HepG2 (cell line): ENCODE measurements around the gene KANSL1. TPM values are rescaled to one million over a fixed set of nuclear protein-coding genes. Genes with fewer than 3 reads are reported as not detected.

Experiments used
- ARNT ChIP-seq: fragments of 450-650 bp; IDR thresholded peaks from 2 replicates; pipeline ENCODE4 v1.6.1; 2017
- ATF7 ChIP-seq, 2 experiments: fragments of 450-650 bp in 1 of 2; sonication (generic) in 1 of 2; formaldehyde crosslinking in 1 of 2; IDR thresholded peaks; 2 replicates each; pipeline versions ENCODE4 v1.4.0 to v1.6.1; 2016 to 2020; ENCODE audit warnings: antibody characterized with exemption in 1 of 2, mild to moderate bottlenecking in 1 of 2, missing genetic modification reagents in 1 of 2
- GATA4 ChIP-seq: sonication (generic); IDR thresholded peaks from 2 replicates; pipeline ENCODE4 v1.6.1; 2016; ENCODE audit warnings: antibody characterized with exemption, low read depth, borderline replicate concordance
- HNF1A ChIP-seq, 2 experiments: sonication (generic) in 1 of 2; formaldehyde crosslinking in 1 of 2; IDR thresholded peaks; 2 replicates each; pipeline versions ENCODE4 v1.4.0 to v1.6.1; 2016 to 2020; ENCODE audit warnings: borderline replicate concordance in 1 of 2, low read depth in 1 of 2, mild to moderate bottlenecking in 1 of 2, missing genetic modification reagents in 1 of 2
- MATR3 ChIP-seq: sonication (generic); formaldehyde crosslinking; IDR thresholded peaks from 2 replicates; pipeline ENCODE4 v1.4.0; 2020; ENCODE audit warnings: missing genetic modification reagents
- ZNF614 ChIP-seq: IDR thresholded peaks from 2 replicates; pipeline ENCODE4 v1.6.1; 2018; ENCODE audit warnings: missing biosample characterization, missing genetic modification reagents, inconsistent platforms, borderline replicate concordance
- ZNF891 ChIP-seq: sonication (generic); formaldehyde crosslinking; IDR thresholded peaks from 2 replicates; pipeline ENCODE4 v1.5.0; 2020; ENCODE audit warnings: mild to moderate bottlenecking, missing genetic modification reagents
- polyA plus RNA-seq, 8 experiments: library from polyadenylated mRNA; depleted of rRNA in 3 of 8; stranded (reverse) in 7 of 8; unstranded in 1 of 8; fragments of >200 nt; fragmentation: Illumina TruSeq in 4 of 8; extraction: Trizol in 4 of 8; gene quantifications; 2 replicates each; pipeline versions ENCODE4 v1.2.1 to v1.2.3, GENCODE V29; 2011 to 2016; ENCODE audit warnings: low read depth in 4 of 8, missing spikeins in 1 of 8, mixed read lengths in 1 of 8; ENCODE audit not compliant: insufficient read depth in 1 of 8
- total RNA-seq, 5 experiments: library from RNA; depleted of rRNA; stranded (reverse); fragments of >200 nt; fragmentation: Illumina TruSeq; extraction: Trizol; gene quantifications; 2 replicates each; pipeline ENCODE4 v1.2.3, GENCODE V29; 2016; ENCODE audit warnings: low read depth in 1 of 5
- TF ChIP-seq, protein P1 (sequence below): IDR thresholded peaks from 2 replicates; pipeline ENCODE4 v1.6.1; 2018; ENCODE audit warnings: missing genetic modification reagents
- TF ChIP-seq, protein P2 (sequence below): sonication (generic); formaldehyde crosslinking; IDR thresholded peaks from 2 replicates; pipeline ENCODE4 v1.8.1; 2023; ENCODE audit warnings: mild to moderate bottlenecking, missing genetic modification reagents

The KANSL1 gene
- total and polyA plus RNA-seq, 2 of the 13 experiments (the other 11 are each of a cell fraction or from before 2014, with no cell fraction given) = 24.0 to 59.6 TPM

GRCh38 chr17:46042246-46042645, 151.0 kb downstream of the KANSL1 start (continued):
- no peak for TF ChIP-seq ZNF614 (CRISPR knock-in tag)
- TF ChIP-seq GATA4 = no peak
- TF ChIP-seq, protein P1, sequence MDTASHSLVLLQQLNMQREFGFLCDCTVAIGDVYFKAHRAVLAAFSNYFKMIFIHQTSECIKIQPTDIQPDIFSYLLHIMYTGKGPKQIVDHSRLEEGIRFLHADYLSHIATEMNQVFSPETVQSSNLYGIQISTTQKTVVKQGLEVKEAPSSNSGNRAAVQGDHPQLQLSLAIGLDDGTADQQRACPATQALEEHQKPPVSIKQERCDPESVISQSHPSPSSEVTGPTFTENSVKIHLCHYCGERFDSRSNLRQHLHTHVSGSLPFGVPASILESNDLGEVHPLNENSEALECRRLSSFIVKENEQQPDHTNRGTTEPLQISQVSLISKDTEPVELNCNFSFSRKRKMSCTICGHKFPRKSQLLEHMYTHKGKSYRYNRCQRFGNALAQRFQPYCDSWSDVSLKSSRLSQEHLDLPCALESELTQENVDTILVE (CRISPR knock-in tag) = no peak
- TF ChIP-seq ATF7 (IDR thresholded peaks at IDR 0.05) = no peak
- TF ChIP-seq ATF7 (CRISPR knock-in tag; IDR thresholded peaks at IDR 0.05) = no peak
- no peak for TF ChIP-seq ZNF891
- no peak for TF ChIP-seq MATR3 (CRISPR knock-in tag)
- no peak for TF ChIP-seq ARNT
- TF ChIP-seq, protein P2, sequence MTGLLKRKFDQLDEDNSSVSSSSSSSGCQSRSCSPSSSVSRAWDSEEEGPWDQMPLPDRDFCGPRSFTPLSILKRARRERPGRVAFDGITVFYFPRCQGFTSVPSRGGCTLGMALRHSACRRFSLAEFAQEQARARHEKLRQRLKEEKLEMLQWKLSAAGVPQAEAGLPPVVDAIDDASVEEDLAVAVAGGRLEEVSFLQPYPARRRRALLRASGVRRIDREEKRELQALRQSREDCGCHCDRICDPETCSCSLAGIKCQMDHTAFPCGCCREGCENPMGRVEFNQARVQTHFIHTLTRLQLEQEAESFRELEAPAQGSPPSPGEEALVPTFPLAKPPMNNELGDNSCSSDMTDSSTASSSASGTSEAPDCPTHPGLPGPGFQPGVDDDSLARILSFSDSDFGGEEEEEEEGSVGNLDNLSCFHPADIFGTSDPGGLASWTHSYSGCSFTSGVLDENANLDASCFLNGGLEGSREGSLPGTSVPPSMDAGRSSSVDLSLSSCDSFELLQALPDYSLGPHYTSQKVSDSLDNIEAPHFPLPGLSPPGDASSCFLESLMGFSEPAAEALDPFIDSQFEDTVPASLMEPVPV (CRISPR knock-in tag) = no peak
- TF ChIP-seq HNF1A (IDR thresholded peaks at IDR 0.05; ENCODE audit: low read depth) = no peak
- no peak for TF ChIP-seq HNF1A (CRISPR knock-in tag; IDR thresholded peaks at IDR 0.05; ENCODE audit: borderline replicate concordance)
